Astrocyte of the spinal cord (primary cell): ENCODE measurements around the gene VPREB1.
"Not testable (repeated sequence)": the region's sequence is repeated elsewhere in the genome, so short reads cannot be mapped to it uniquely, and the experiment has no call there.

ENCODE experiments used
- DNase-seq: peaks from one replicate; pipeline ENCODE4 v3.0.0; 2011; ENCODE audit warnings: low read depth, low spot score
- H3K4me3 ChIP-seq: 2 replicates; pipeline ENCODE4 v1.5.1; 2011; ENCODE audit warnings: low read depth, mild to moderate bottlenecking, low read length, moderate library complexity
- in situ Hi-C: cut with HindIII; loops from 2 replicates; pipeline ENCODE4 v1.10.0; 2017; ENCODE audit warnings: low sequenced_read_pairs

Gene VPREB1

DNA sequence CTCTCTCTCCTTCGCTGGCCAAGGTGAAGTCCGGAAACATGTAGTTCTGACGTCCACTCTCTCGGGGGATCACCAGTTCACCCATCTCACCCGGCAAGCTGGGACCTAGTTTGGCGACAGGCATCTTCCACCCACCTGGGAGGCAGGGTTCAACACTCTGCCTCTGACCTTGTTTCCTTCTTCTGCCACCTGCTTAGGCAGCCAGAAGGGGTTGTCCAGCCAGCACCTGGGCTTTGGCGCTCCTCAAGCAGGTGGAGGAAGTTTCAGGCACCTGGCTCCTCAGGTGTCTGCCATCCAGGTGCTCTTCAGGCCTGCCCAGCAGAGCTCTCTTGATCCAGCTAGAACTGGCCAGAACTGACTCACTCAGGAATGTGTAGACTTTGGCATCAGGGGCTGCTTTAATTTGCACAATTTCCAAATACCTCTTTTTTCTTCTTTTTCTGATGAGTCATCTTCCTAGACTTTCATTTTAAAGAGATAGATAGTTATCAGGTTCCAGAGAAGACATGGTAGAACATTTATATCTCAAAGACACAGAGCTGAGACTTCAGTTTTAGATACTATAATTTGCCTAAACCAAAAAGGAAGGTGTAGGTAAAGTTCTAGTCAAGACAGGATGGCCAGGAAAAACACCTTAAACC lies 25.6 kb downstream of the VPREB1 start:
- in situ Hi-C loops, DNase-seq, H3K4me3 ChIP-seq: not testable (repeated sequence)

DNA sequence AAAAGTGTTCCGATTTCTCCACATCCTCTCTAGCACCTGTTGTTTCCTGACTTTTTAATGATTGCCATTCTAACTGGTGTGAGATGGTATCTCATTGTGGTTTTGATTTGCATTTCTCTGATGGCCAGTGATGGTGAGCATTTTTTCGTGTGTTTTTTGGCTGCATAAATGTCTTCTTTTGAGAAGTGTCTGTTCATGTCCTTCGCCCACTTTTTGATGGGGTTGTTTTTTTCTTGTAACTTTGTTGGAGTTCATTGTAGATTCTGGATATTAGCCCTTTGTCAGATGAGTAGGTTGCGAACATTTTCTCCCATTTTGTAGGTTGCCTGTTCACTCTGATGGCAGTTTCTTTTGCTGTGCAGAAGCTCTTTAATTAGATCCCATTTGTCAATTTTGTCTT lies 32.8 kb downstream of the VPREB1 start:
- in situ Hi-C loops, DNase-seq, H3K4me3 ChIP-seq: not testable (repeated sequence)

DNA sequence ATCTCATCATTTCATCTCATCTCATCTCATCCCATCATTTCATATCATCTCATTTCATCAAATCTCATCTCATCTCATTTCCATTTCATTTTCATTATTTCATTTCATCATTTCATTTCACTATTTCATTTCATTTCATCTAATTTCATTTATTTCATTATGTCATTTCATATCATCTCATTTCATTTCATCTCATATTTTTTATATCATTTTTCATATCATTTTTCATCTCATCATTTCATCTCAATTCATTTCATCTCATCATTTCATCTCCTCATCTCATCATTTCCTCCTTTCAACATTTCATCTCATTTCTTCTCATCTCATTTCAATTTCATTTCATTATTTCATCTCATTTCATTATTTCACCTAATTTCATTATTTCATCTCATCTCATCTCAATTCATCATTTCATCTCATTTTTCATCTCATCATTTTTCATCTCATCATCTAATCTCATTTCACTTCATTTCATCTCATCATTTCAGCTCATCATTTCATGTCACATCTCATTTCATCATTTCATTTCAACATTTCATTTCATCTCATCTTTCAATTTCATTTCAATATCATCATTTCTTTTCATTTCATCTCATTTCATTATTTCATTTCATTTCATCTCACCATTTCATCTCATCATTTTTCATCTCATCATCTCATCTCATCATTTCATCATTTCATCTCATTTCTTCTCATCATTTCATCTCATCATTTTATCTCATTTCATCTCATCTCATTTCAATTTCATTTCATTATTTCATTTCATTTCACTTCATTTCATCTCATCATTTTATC lies 40.6 kb downstream of the VPREB1 start:
- DNase-seq, in situ Hi-C loops, H3K4me3 ChIP-seq: not testable (repeated sequence)

DNA sequence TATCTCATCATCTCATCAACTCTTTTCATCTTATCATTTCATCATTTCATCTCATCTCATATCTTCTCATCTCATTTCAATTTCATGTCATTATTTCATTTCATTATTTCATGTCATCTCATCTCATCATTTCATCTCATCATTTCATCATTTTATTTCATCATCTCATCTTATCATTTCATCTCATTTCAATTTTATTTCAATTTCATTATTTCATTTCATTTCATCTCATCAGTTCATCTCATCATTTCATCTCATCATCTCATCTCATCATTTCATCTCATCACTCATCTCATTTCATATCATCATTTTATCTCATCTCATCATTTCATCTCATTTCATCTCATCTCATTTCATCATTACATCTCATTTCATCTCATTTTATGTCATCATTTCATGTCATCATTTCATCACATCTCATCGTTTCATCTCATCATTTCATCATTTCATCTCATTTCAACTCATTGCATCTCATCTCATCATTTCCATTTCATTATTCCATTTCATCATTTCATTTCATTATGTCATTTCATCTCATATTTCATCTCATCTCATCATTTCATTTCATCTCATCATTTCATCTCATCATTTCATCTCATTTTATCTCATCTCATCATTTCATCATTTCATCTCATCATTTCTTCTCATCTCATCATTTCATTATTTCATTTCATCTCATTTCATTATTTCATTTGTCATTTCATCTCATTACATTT lies 42.0 kb downstream of the VPREB1 start:
- DNase-seq, H3K4me3 ChIP-seq, in situ Hi-C loops: not testable (repeated sequence)

DNA sequence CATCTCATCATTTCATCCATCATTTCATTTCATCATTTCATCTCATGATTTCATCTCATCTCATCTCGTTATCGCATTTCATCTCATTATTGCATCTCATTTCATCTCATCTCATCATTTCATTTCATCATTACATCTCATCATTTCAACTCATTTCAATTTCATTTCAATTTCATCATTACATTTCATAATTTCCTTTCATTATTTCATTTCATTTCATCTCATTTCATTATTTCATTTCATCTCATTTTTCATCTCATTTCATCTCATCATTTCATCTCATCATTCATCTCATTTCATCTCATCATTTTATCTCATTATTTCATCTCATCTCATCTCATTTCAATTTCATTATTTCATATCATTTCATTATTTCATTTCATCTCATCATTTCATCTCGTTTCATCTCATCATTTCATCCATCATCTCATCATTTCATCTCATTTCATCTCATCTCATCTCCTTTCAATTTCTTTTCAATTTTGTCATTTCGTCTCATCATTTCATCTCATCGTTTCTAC lies 42.6 kb downstream of the VPREB1 start:
- in situ Hi-C loops, DNase-seq, H3K4me3 ChIP-seq: not testable (repeated sequence)

DNA sequence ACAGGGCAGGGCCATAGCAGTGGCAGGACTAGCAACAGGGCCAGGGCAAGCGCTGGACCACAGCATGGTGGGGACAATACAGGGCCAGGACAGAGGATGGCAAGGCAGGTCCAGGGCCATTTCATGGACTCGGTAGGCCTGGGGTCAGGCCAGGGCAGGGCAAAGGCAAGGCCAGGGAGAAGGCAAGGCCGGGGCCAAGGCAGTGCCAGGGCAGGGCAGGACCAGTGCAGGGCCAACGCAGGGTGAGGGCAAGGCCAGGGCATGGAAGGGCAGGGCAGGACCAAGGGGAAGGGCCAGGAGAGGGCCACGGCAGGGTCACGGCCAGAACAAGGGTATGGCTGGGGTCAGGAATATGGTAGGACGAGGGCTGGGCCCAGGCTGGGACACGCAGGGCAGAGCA lies 45.1 kb downstream of the VPREB1 start:
- in situ Hi-C loops, DNase-seq, H3K4me3 ChIP-seq: not testable (repeated sequence)

DNA sequence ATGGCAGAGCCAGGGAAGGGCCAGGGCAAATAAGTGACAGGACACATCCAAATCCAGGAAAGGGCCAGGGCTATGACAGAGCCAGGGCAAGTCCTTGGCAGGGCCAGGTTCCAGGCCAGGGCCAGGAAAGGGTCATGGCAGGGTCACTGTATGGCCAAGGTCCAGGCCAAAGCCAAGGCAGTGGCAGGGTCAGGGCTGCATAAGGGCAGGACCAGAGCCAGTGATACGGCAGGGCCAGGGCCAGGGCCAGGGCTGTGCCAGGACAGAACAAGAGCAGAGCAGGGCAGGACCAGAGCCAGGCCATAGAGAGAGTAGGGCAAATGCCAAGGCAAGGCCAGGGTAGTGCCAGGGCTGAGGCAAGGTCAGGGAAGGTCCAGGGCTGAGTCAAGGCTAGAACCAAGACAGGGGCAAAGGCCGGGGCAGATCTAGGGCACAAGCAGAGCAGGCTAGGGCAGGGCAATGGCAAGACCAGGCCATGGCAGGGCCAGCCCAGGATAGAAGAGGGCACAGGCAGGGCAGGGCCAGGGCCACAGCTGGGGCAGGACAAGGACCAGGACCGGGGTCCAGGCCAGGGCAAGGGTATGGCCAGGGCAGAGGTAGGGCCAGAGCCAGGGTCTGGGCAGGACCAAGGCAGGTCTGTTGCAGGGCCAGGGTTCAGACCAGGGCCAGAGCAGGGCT lies 46.7 kb downstream of the VPREB1 start:
- DNase-seq, in situ Hi-C loops, H3K4me3 ChIP-seq: not testable (repeated sequence)

DNA sequence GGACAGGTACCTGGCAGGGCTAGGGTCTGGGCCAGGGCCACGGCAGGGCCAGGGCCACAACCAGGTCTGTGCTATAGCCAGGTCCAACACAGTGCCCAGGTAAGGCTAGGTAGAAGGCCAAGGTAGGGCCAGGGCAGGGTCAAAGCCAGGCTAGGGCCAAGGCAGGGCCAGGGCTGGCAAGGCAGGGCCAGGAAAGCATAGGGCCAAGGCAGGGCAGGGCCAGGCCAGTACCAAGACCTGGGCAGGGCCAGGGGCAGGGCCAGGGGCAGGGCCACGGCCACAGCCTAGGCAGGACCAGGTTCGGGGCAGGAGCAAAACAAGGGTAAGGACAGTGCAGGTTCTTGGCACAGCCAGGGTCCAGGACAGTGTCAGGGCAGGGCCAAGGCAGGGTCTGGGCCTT lies 48.1 kb downstream of the VPREB1 start:
- H3K4me3 ChIP-seq, in situ Hi-C loops, DNase-seq: not testable (repeated sequence)

DNA sequence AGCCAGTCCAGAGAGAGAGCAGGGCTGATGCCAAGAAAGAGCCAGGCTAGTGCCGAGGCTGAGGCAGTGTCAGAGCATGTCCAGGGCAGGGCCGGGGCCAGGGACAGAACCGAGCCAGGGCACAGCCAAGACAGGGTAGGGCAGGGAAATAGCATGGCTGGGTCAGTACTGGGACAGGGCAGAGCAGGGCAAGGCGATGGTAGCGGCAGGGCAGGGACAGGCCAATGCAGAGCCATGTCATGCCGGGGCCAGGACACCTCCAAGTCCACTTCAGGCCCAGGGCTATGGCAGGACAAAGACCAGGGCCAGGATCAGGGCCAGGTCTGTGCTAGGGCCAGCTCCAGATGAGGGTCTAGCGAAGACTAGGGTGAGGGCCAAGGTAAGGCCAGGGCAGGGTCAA lies 48.9 kb downstream of the VPREB1 start:
- in situ Hi-C loops, DNase-seq, H3K4me3 ChIP-seq: not testable (repeated sequence)

DNA sequence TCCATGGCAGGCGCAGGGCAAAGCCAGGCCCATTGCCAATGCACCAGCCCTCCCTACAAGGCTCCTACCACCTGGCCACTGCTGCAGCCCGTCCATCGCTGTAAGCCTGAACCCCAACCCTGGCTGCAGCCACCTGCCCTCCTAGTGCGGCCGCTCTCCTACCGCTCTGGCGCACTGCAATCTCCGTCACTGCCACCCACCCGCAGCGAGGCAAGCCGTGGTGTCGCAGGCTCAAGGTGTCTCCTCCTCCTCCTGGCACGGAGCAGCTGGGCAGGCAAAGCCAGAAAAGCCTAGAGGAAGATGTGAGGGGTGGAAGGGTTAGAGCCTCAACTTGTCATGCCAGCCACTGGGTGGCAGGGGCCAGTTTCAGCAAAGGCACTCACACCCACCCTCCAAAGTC lies 50.1 kb downstream of the VPREB1 start:
- in situ Hi-C loops, H3K4me3 ChIP-seq, DNase-seq: not testable (repeated sequence)
